GM12878 (cell line): ENCODE data around the gene IER2. TPM values are rescaled to one million over a fixed set of nuclear protein-coding genes. Genes with fewer than 3 reads are reported as not detected.

Experiments used
- polyA plus RNA-seq, 11 experiments: library from polyadenylated mRNA; depleted of rRNA in 4 of 11; unstranded in 6 of 11; stranded (reverse) in 5 of 11; fragments of >200 nt; fragmentation: Nextera tagmentation in 4 of 11; fragmentation: Illumina TruSeq in 1 of 11; extraction: Ambion mirVana in 4 of 11; extraction: Trizol in 1 of 11; gene quantifications; 1 replicate in 1 of 11; 2 replicates in 10 of 11; pipeline versions ENCODE4 v1.2.1 to v1.2.3, GENCODE V29; 2011 to 2016; ENCODE audit warnings: inconsistent platforms in 2 of 11, missing spikeins in 2 of 11, low read depth in 1 of 11
- total RNA-seq, 4 experiments: library from RNA; depleted of rRNA in 3 of 4; stranded (reverse); fragments of >200 nt in 3 of 4; fragmentation: Illumina TruSeq in 1 of 4; extraction: Trizol in 1 of 4; gene quantifications; 2 replicates each; pipeline versions ENCODE4 v1.2.1 to v1.2.3, GENCODE V29; 2013 to 2021

IER2 gene
- total and polyA plus RNA-seq, 10 of the 15 experiments (the other 5 are each of a cell fraction or from before 2014, with no cell fraction given), result 2.8 to 94.5 (median 24.9) TPM

Other genes starting within 250 kb of the IER2 start
Only the 7 nearest of the 11 such genes appear.
- gene GADD45GIP1, start 193.2 kb upstream of the IER2 start, total RNA-seq (2014; rRNA removed), result 37.6 and 56.4 TPM in 2 replicates
- 17.6 and 19.2 TPM in 2 replicates for gene GADD45GIP1, start 193.2 kb upstream of the IER2 start, total RNA-seq (2014; rRNA removed; fragmentation: Illumina TruSeq; extraction: Trizol)
- 35.0 and 35.4 TPM in 2 replicates for gene GADD45GIP1, start 193.2 kb upstream of the IER2 start, total RNA-seq (2021)
- 17.7 and 25.3 TPM in 2 replicates for gene GADD45GIP1, start 193.2 kb upstream of the IER2 start, polyA plus RNA-seq (2011; rRNA removed)
- gene GADD45GIP1, start 193.2 kb upstream of the IER2 start, polyA plus RNA-seq (2014; fragmentation: Illumina TruSeq; extraction: Trizol), result 1.00 and 6.4 TPM in 2 replicates
- 10 to 100 TPM in 1 of 2 experiments, 1 to 10 TPM in 1; 5.1 to 13.4 TPM for gene GADD45GIP1, start 193.2 kb upstream of the IER2 start, polyA plus RNA-seq (2014; fragmentation: Nextera tagmentation; extraction: Ambion mirVana)
- 58.1 and 68.0 TPM in 2 replicates for gene GADD45GIP1, start 193.2 kb upstream of the IER2 start, polyA plus RNA-seq (2014; rRNA removed)
- gene GADD45GIP1, start 193.2 kb upstream of the IER2 start, polyA plus RNA-seq (2016; fragmentation: Nextera tagmentation; extraction: Ambion mirVana), result 100 to 1,000 TPM; 124 to 136 TPM
- 0.06 TPM in 1 of 2 replicates, not detected in the other for gene DAND5, start 180.8 kb upstream of the IER2 start, total RNA-seq (2014; rRNA removed)
- gene DAND5, start 180.8 kb upstream of the IER2 start, total RNA-seq (2014; rRNA removed; fragmentation: Illumina TruSeq; extraction: Trizol), result not detected in 2 replicates
- 0.11 and 0.15 TPM in 2 replicates for gene DAND5, start 180.8 kb upstream of the IER2 start, total RNA-seq (2021)
- gene DAND5, start 180.8 kb upstream of the IER2 start, polyA plus RNA-seq (2011; rRNA removed), result 0.04 TPM in 1 of 2 replicates, not detected in the other
- 0.10 TPM in 1 of 2 replicates, not detected in the other for gene DAND5, start 180.8 kb upstream of the IER2 start, polyA plus RNA-seq (2014; fragmentation: Illumina TruSeq; extraction: Trizol)
- gene DAND5, start 180.8 kb upstream of the IER2 start, polyA plus RNA-seq (2014; fragmentation: Nextera tagmentation; extraction: Ambion mirVana), result under 1 TPM in 1 of 2 experiments, not detected in 1; 0.15 TPM
- gene DAND5, start 180.8 kb upstream of the IER2 start, polyA plus RNA-seq (2014; rRNA removed), result 0.12 TPM in 1 of 2 replicates, not detected in the other
- gene DAND5, start 180.8 kb upstream of the IER2 start, polyA plus RNA-seq (2016; fragmentation: Nextera tagmentation; extraction: Ambion mirVana), result under 1 TPM in 1 of 2 experiments, not detected in 1; 0.10 TPM
- gene NFIX, start 154.9 kb upstream of the IER2 start, total RNA-seq (2014; rRNA removed), result 0.22 and 0.28 TPM in 2 replicates
- gene NFIX, start 154.9 kb upstream of the IER2 start, total RNA-seq (2014; rRNA removed; fragmentation: Illumina TruSeq; extraction: Trizol), result 0.13 and 0.18 TPM in 2 replicates
- gene NFIX, start 154.9 kb upstream of the IER2 start, total RNA-seq (2021), result 2.2 and 2.9 TPM in 2 replicates
- gene NFIX, start 154.9 kb upstream of the IER2 start, polyA plus RNA-seq (2011; rRNA removed), result 0.19 and 0.88 TPM in 2 replicates
- 0.22 and 0.28 TPM in 2 replicates for gene NFIX, start 154.9 kb upstream of the IER2 start, polyA plus RNA-seq (2014; fragmentation: Illumina TruSeq; extraction: Trizol)
- gene NFIX, start 154.9 kb upstream of the IER2 start, polyA plus RNA-seq (2014; fragmentation: Nextera tagmentation; extraction: Ambion mirVana), result under 1 TPM; 0.02 TPM
- 0.32 and 0.94 TPM in 2 replicates for gene NFIX, start 154.9 kb upstream of the IER2 start, polyA plus RNA-seq (2014; rRNA removed)
- gene NFIX, start 154.9 kb upstream of the IER2 start, polyA plus RNA-seq (2016; fragmentation: Nextera tagmentation; extraction: Ambion mirVana), result under 1 TPM; 0.20 to 0.49 TPM
- 29.3 and 34.8 TPM in 2 replicates for gene LYL1, start 47.6 kb upstream of the IER2 start, total RNA-seq (2014; rRNA removed)
- 5.8 and 5.9 TPM in 2 replicates for gene LYL1, start 47.6 kb upstream of the IER2 start, total RNA-seq (2014; rRNA removed; fragmentation: Illumina TruSeq; extraction: Trizol)
- 27.4 and 30.0 TPM in 2 replicates for gene LYL1, start 47.6 kb upstream of the IER2 start, total RNA-seq (2021)
- 0.56 and 0.62 TPM in 2 replicates for gene LYL1, start 47.6 kb upstream of the IER2 start, polyA plus RNA-seq (2011; rRNA removed)
- 1.3 and 2.4 TPM in 2 replicates for gene LYL1, start 47.6 kb upstream of the IER2 start, polyA plus RNA-seq (2014; fragmentation: Illumina TruSeq; extraction: Trizol)
- gene LYL1, start 47.6 kb upstream of the IER2 start, polyA plus RNA-seq (2014; fragmentation: Nextera tagmentation; extraction: Ambion mirVana), result under 1 TPM; 0.10 to 0.77 TPM
- 25.1 and 30.8 TPM in 2 replicates for gene LYL1, start 47.6 kb upstream of the IER2 start, polyA plus RNA-seq (2014; rRNA removed)
- gene LYL1, start 47.6 kb upstream of the IER2 start, polyA plus RNA-seq (2016; fragmentation: Nextera tagmentation; extraction: Ambion mirVana), result 1 to 10 TPM; 3.1 to 8.0 TPM
- 33.7 and 37.0 TPM in 2 replicates for gene TRMT1, start 33.7 kb upstream of the IER2 start, total RNA-seq (2014; rRNA removed)
- 16.1 and 18.8 TPM in 2 replicates for gene TRMT1, start 33.7 kb upstream of the IER2 start, total RNA-seq (2014; rRNA removed; fragmentation: Illumina TruSeq; extraction: Trizol)
- 51.4 and 53.1 TPM in 2 replicates for gene TRMT1, start 33.7 kb upstream of the IER2 start, total RNA-seq (2021)
- 18.4 and 29.5 TPM in 2 replicates for gene TRMT1, start 33.7 kb upstream of the IER2 start, polyA plus RNA-seq (2011; rRNA removed)
- 11.3 and 32.5 TPM in 2 replicates for gene TRMT1, start 33.7 kb upstream of the IER2 start, polyA plus RNA-seq (2014; fragmentation: Illumina TruSeq; extraction: Trizol)
- gene TRMT1, start 33.7 kb upstream of the IER2 start, polyA plus RNA-seq (2014; fragmentation: Nextera tagmentation; extraction: Ambion mirVana), result 1 to 10 TPM; 3.4 to 4.5 TPM
- 64.7 and 68.8 TPM in 2 replicates for gene TRMT1, start 33.7 kb upstream of the IER2 start, polyA plus RNA-seq (2014; rRNA removed)
- 10 to 100 TPM; 52.6 to 56.3 TPM for gene TRMT1, start 33.7 kb upstream of the IER2 start, polyA plus RNA-seq (2016; fragmentation: Nextera tagmentation; extraction: Ambion mirVana)
- gene NACC1, start 32.1 kb upstream of the IER2 start, total RNA-seq (2014; rRNA removed), result 53.0 and 68.5 TPM in 2 replicates
- 16.2 and 19.6 TPM in 2 replicates for gene NACC1, start 32.1 kb upstream of the IER2 start, total RNA-seq (2014; rRNA removed; fragmentation: Illumina TruSeq; extraction: Trizol)
- gene NACC1, start 32.1 kb upstream of the IER2 start, total RNA-seq (2021), result 116 and 120 TPM in 2 replicates
- 9.4 and 32.3 TPM in 2 replicates for gene NACC1, start 32.1 kb upstream of the IER2 start, polyA plus RNA-seq (2011; rRNA removed)
- 6.1 and 18.8 TPM in 2 replicates for gene NACC1, start 32.1 kb upstream of the IER2 start, polyA plus RNA-seq (2014; fragmentation: Illumina TruSeq; extraction: Trizol)
- under 1 TPM; 0.18 to 0.27 TPM for gene NACC1, start 32.1 kb upstream of the IER2 start, polyA plus RNA-seq (2014; fragmentation: Nextera tagmentation; extraction: Ambion mirVana)
- gene NACC1, start 32.1 kb upstream of the IER2 start, polyA plus RNA-seq (2014; rRNA removed), result 86.1 and 89.6 TPM in 2 replicates
- gene NACC1, start 32.1 kb upstream of the IER2 start, polyA plus RNA-seq (2016; fragmentation: Nextera tagmentation; extraction: Ambion mirVana), result 1 to 10 TPM; 2.0 to 3.0 TPM
- gene STX10, start within 50 bp of the IER2 start, total RNA-seq (2014; rRNA removed), result 56.2 and 59.0 TPM in 2 replicates
- 36.3 and 38.4 TPM in 2 replicates for gene STX10, start within 50 bp of the IER2 start, total RNA-seq (2014; rRNA removed; fragmentation: Illumina TruSeq; extraction: Trizol)
- gene STX10, start within 50 bp of the IER2 start, total RNA-seq (2021), result 57.0 and 59.2 TPM in 2 replicates
- 32.1 and 47.5 TPM in 2 replicates for gene STX10, start within 50 bp of the IER2 start, polyA plus RNA-seq (2011; rRNA removed)
- gene STX10, start within 50 bp of the IER2 start, polyA plus RNA-seq (2014; fragmentation: Illumina TruSeq; extraction: Trizol), result 7.4 and 33.7 TPM in 2 replicates
- 1 to 10 TPM in 1 of 2 experiments, under 1 TPM in 1; 0.56 to 3.7 TPM for gene STX10, start within 50 bp of the IER2 start, polyA plus RNA-seq (2014; fragmentation: Nextera tagmentation; extraction: Ambion mirVana)
- gene STX10, start within 50 bp of the IER2 start, polyA plus RNA-seq (2014; rRNA removed), result 76.1 and 78.9 TPM in 2 replicates
- 10 to 100 TPM; 47.7 to 50.4 TPM for gene STX10, start within 50 bp of the IER2 start, polyA plus RNA-seq (2016; fragmentation: Nextera tagmentation; extraction: Ambion mirVana)